Breast epithelium (tissue), 3 donors: ENCODE results near the gene HDX.
"Not testable (repeated sequence)": the region's sequence is repeated elsewhere in the genome, so short reads cannot be mapped to it uniquely, and the experiment has no call there.

ENCODE experiments used
- CTCF ChIP-seq, 3 donors: fragments of 450-650 bp; IDR thresholded peaks; one replicate each; pipeline ENCODE4 v1.5.1; 2016 to 2017; ENCODE audit warnings: antibody characterized with exemption in 3 of 3, mild to moderate bottlenecking in 3 of 3, moderate library complexity in 3 of 3
- POLR2A ChIP-seq: fragments of 450-650 bp; IDR thresholded peaks from one replicate; pipeline ENCODE4 v1.6.1; 2016; ENCODE audit warnings: antibody characterized with exemption, mild to moderate bottlenecking, moderate library complexity

- not testable (repeated sequence) for TF ChIP-seq CTCF (IDR thresholded peaks at IDR 0.05); POLR2A
Observed at GRCh38 chrX:84537627-84538026, 35.4 kb upstream of the HDX start.
